Non-pigmented ciliary epithelial cell (primary cell): ENCODE data around the gene HLA-F.

ENCODE experiments used
- DNase-seq: peaks from one replicate; pipeline ENCODE4 v3.0.0-alpha.2; 2010; ENCODE audit warnings: low read depth

The HLA-F gene

DNA sequence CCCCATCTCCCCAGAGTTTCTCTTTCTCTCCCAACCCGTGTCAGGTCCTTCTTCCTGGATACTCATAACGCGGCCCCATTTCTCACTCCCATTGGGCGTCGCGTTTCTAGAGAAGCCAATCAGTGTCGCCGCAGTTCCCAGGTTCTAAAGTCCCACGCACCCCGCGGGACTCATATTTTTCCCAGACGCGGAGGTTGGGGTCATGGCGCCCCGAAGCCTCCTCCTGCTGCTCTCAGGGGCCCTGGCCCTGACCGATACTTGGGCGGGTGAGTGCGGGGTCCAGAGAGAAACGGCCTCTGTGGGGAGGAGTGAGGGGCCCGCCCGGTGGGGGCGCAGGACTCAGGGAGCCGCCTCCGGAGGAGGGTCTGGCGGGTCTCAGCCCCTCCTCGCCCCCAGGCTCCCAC lies at the start of gene HLA-F:
Gene HLA-F (plus strand): TSS at position 173 of the 404 bp plus-strand sequence. CDS start 30 bp downstream, at position 203.
- peak; percentile 14 for DNase-seq

DNA sequence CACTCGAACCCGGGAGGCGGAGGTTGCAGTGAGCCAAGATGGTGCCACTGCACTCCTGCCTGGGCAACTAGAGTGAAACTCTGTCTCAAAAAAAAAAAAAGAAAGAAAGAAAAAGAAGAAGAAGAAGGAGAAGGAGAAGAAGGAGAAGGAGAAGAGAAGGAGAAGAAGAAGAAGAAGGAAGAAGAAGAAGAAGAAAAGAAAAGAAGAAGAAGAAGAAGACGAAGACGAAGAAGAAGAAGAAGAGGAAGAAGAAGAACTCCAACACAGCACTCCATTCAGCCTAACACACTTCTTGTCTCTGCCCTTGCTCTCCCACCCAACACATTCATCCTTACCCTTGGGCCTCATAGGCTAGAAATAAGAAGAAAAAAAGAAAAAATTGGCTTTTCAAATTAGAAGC lies 49.2 kb upstream of the HLA-F start:
- DNase-seq, result no peak

DNA sequence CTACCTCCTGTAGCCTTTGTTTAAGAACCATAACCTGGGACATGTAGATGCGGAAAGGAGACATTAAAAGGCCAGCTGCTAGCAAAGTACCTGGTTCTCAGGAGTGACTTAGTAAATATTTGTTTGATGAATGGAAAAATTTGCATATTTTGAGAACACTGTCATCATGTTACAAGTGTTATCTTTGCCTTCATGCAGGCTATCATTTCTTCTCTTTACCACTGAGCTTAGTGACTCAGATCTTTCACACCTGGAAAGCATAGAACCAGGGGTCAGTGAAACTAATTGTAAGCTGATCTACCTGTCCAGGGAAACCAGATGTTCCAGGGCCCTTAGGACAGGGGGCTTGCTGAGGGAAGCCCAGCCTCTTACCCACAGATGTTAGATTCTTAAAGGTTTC lies 47.7 kb upstream of the HLA-F start:
- no peak for DNase-seq

DNA sequence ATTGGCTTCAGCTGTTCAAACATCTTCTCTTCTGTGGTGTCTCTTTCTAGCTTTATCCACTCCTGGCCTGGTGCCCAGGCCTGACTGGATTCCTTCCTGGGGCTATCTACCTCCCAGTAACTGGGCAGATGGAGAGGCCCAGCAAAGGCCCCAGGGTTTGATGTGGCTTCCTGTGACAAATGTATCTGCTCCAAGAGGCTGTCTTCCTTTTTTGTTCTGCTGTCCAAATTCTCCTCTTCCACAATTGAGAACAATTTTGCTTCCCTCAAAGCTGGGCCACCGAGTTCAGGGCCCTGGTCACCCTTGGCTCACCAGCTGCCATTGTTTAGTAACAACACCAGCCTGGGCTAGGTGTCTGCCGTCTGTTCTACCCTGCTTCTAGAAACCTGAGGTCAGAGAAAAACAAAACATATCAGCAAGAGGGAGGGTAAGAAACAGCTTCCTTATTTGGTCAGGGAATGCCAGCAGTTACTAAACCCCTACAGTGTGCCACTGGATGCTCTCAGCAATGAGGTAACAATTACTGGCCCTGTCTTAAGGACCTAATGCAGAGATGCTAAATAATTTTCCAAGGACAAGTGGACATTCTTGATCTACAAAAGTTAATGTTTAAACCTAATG lies 46.1 kb upstream of the HLA-F start:
- no peak for DNase-seq

DNA sequence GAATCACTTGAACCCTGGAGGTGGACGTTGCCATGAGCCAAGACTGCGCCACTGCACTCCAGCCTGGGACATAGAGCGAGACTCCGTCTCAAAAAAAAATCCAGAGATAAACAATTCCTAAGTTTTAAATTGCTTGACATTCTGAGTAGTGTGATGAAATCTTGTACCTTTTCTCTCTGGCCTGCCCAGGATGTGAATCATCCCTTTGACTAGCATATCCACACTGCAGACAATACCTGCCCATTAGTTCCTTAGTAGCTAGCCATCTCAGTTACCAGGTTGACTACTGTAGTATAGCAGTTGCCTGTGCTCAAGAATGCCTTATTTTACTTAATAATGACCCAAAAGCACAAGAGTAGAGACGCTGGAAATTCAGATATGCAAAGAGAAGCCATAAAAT lies 45.1 kb upstream of the HLA-F start:
- no peak for DNase-seq

DNA sequence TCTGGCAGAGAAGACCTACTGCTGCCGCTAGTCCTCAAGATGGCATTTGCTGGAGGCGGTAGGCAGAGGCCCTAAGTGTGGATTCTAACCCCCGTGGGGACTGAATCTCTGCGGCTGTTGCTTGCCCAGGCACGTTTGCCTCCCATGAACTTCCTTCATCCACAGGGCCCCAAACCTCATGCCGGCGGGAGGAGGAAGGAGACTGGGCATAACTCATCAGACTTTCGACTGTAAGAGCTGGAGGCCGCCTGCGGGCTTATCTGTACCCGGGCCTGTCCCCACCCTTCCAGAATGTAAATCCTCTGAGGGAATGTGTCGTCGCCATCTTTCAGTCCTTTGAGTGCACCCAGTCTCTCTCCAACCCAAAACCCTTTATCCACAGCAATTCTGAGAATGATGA lies 43.3 kb upstream of the HLA-F start:
- no peak for DNase-seq

DNA sequence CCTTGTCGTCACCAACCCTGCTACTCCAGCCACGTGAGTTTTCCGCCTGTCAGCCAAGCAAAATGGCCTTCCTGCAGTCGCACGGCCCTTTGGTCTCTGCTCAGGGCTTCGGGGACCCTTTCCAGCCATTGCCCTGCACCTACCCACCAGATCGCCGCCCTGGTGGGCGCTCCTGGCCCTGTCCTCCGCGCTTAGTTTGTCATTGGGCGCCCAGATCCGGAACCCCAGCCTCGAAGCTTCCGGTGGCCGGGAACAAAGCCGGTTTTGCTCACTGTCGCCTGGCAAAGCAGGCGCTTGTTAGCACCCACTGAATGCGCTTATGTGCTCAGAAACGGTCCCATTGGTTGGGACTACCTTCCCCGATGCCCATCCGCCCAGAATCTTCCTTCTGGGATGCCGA lies 42.8 kb upstream of the HLA-F start:
- DNase-seq, result no peak

DNA sequence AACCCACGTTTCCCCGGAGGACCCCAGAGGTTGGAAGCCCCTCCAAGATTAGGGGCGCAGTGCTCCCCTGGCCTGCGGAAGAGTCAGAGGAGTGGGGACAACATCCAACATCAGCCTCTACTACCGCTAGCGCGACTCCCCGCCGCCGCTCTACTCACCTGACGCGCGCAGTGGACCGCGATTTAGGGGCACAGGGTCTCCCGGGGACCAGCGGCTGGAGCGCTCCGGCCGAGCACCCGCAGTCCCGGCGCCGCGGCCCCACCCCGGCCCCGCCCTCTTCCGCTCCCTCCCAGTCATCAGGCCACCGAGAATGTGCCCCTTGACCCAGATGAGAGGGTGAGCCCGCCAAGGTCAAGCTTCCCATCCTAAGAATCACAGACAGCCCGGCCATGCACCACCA lies 42.3 kb upstream of the HLA-F start, which contains the start of gene ZFP57:
Gene ZFP57 (minus strand): TSS at position 249 of the 400 bp plus-strand sequence. CDS start 4,149 bp downstream, outside the sequence.
- DNase-seq, result no peak

DNA sequence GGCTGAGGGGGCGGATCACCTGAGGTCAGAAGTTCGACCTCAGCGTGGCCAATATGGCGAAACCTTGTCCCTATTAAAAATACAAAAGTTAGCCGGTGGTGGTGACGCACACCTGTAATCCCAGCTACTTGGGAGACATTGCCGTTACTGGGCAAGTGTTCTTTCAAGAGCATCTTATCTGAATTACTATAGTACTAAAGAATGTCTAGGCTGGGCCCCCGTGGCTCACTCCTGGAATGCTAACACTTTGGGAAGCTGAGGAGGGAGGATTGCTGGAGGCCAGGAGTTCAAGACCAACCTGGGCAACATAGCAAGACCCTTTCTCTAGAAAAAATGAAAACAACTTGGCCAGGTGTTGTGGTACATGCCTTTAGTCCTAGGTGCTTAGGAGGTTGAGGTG lies 41.4 kb upstream of the HLA-F start:
- DNase-seq, result no peak

DNA sequence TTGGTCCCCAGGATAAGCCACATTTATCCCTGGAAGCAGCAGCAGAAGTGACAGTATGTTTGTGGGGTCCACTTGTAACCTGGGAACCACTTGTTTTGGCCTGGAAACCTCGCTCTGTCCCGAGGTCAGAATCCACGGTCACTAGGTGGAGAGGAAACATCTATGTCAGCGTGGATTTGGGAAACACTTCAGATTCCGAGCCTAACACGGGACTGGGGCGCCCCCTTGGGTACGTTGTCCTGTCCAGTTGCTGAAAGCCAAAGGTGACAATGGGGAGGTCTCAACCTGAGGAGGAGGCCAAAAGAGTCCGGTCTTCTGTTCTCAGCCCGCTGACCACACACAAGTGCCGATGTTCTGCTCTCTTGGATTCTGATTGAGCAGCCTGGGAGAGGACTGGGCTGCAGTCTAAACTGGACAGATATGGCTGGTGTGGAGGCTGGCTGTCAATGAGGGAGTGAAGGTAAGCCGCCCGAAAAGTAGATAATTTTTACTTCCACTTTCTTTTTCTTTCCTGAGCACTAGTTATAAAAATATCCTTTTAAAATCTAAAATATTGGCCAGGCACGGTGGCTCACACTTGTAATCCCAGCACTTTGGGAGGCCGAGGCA lies 37.4 kb upstream of the HLA-F start:
- no peak for DNase-seq

DNA sequence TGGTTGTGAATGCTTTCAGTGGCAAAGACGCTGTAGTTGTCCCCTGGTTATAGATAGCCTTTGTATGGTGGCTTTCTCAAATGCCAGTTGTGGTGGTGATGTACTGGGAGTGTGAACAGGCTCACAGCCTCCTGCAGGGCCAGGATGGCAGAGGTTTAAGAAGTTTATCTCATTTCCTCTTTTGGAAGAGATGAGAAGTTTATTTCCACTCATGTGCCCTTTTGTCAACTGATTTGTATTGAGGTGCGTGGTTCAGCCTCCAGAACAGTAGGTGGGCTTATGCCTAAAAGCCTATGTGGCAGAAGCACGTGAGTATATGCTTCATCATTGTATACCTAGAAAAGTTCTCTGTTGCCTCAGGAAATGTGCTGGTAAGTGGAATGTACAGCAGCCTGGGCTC lies 28.6 kb upstream of the HLA-F start:
- DNase-seq, result no peak

DNA sequence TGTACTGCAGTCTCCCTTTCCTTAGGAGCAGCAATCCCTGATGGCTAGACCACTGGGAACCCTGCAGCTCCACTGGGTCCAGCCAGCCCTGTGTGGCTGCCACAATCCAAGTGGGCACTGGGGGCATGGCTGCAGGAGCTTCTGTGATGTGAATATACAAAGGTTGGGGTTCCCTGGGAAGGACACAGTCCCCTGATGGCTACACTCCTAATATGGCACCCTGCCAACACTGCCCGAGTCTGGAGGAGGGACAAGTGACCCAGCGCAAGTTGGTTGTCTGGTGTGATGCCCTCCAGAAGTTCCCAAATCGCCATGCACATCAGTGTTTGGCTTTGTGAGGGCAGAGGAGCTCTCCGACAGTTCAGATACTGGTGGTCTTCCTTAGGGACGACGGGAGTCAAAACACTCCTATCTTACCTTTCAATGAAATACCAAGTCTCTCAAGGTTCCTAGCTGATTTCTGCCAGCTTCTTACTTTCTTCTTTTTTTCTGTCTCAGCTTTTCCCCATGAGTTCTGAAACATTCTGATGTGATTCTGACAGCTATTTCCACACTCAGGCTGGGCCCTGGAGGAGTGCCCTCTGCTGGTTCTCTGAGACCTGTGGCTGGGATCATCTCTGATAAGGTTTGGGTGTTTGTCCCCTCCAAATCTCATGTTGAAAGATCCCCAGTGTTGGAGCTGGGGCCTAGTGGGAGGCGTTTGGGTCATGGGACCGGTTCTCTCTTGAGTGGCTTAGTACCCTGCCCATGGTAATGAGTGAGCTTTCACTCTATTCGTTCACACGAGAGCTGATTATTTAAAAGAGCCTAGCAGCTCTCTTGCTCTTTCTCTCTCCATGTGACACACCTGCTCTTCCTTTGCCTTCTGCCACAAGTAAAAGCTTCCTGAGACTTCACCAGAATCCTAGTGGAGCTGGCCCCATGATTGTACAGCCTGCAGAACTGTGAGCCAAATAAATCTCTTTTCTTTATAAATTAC lies 26.8 kb upstream of the HLA-F start:
- DNase-seq, result no peak

DNA sequence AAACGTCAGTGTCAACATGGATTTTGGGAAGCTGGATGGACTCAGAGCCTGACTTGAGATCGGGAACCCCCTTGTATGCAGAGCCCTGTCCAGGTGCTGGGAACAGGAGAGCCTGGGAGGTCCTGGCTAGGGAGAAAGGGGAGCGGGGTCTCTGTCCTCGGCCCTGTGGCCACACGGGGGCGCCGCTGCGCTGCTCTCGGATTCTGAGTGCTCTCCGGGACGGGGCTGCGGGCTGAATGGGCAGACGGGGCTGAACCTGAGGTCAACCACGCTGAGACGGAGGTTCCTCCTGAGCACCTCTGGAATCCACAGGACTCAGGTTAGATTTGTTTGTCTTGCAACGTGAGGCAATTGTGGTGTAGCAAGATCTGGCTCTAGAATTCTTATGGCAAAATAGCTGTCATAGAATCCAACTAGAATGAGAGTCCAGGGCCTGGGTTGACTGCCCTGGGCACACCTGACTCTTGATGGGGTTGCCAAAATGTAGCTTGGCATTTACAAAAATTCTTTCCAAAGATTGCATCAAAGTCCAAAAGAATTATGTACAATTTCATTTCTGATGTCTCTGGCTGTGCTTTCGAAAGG lies 20.6 kb upstream of the HLA-F start:
- DNase-seq, result no peak

DNA sequence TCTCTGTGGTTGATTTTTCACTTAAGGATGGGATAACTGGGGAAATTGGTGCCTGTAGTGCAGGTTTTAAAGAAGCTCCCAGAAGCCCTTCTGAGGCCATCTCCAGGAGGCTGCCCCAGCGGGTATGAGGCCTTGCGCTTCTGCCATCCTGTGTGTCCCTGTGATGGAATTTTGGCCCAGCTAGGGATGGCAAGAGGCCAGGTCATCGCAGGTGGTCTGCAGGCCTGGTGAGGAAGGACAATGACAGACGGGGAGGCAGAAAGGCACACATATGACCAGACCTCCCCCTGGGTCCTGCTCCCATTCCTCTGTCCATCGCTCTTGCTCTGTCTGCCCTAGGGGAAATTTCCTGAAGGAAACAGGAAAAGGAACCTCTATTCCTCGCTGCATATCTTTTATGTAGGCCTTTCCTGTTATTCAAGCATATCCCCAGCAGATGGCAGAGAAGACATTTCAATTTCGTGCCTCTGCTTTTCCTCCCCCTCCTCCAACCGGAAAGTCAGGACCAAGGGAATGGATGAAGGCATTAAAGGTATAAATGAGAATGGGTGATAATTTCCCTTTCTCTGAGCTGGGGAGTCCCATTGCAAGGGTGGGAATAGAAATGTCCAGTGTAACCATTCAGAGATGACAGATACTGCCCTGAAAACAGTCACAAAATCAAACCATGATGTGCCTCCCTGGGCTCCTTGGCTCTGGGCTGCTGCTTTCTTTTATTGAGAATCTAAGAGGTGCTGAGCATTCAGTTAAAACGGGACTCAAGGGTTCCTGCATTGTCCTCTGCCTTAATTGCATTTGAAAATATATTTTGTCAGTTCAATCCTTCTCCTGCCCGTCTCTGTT lies 17.6 kb upstream of the HLA-F start:
- DNase-seq, result no peak

DNA sequence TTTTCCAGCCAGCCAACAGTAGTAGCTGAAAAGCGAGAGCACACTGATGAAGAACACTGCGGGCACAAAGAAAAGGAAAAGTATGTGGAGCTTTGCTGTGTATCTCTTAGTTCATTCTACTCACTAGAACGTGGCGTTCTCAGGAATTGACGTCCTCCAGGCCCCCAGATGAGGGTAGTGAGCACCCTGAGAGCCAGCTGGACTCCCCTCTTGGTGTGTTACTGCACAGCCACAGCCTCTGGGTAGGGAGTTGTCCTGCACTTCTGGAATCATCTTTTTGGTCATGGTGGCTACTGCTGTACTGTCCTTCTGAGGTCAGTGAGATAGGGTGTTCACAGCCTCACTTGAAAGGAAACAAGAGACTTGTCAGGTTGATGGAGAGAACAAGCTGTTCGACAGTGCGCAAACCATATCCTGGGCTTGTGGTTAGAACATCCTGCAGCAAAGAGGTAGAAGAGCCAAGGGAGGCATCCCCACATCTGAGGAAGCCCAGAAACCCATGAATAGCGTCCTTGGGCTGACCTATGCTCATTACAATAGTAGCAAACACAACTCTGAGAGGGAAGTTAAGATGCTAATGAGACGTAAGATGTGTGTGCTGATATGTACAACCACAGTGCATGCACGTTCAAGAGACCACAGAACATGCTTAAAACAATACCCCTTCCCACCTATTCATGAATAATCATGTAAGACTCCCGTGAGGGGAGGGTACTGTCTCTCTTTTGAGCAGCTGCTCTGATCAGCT lies 14.6 kb upstream of the HLA-F start:
- DNase-seq, result no peak

DNA sequence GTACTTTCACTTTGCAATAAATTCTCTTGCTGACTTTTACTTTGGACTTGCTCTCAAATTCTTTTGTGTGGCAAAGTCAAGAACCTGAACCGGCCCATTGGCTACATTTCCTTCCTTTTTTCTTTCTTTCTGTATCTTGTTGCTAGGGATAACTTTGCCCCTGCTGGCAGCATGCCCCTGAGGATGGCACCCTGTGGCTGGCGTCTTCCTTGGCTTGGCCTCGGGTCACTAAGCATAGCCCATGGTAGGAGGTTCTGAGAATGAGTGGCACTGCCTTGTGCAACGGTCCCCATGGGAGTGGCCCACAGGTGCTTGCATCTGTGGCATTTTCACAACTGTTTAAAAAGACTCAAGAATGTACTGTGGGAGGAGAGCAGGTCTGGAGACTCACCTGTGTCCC lies 14.0 kb upstream of the HLA-F start:
- no peak for DNase-seq

DNA sequence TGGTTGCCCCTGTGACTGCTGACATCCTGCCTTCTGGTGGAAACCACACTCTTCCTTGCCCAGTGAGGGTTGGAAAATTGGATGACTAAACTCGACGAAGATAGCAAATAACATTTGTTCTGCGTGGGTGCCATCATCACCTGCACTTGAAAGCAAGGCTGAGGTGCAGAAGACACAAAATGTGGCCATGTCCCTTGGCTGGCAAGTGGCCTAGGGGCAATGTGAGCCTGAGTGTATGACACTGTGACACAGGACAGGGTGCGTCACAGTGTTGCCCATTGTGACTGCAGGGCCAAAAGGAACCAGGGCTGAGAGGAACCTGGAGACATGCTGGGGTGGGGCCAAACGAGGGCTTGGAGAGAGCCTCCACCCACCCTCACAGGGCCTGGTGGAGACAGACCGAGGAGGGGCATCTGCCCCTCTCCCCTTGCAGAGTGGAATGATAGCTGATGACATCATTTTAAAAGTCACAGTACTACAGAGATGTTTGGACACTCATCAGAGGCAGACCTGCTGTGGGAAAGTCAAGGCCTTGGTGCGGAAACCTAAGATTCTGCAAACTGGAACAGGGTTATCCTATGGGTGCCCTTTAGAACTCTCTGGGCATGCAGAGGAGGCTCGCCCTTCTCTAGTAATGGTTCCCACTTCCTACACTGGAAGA lies 12.8 kb upstream of the HLA-F start:
- no peak for DNase-seq

DNA sequence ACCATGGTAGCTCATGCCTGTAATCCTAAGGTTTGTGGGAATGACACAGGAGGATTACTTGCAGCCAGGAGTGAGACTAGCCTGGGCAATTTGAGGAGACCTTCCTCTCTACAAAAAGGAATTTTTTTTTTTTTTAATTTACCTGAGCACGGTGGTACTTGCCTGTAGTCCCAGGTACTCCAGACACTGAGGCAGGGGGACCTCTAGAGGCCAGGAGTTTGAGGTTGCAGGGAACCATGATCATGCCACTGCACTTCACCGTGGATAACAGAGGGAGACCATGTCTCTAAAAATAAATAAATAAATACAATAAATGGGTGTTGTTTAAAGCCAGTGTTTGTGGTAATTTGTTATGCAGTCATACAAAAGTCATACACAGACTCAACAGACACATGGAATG lies 2.4 kb upstream of the HLA-F start:
- no peak for DNase-seq

DNA sequence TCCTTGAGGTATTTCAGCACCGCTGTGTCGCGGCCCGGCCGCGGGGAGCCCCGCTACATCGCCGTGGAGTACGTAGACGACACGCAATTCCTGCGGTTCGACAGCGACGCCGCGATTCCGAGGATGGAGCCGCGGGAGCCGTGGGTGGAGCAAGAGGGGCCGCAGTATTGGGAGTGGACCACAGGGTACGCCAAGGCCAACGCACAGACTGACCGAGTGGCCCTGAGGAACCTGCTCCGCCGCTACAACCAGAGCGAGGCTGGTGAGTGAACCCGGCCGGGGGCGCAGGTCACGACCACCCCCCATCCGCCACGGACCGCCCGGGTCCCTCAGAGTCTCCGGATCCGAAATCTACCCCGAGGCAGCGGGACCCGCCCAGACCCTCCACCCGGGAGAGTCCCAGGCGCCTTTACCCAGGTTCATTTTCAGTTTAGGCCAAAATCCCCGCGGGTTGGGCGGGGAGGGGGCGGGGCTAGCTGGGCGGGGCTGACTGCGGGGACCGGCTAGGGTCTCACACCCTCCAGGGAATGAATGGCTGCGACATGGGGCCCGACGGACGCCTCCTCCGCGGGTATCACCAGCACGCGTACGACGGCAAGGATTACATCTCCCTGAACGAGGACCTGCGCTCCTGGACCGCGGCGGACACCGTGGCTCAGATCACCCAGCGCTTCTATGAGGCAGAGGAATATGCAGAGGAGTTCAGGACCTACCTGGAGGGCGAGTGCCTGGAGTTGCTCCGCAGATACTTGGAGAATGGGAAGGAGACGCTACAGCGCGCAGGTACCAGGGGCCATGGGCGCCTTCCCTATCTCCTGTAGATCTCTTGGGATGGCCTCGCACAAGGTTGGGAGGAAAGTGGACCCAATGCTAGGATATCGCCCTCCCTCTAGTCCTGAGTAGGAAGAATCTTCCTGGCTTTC lies 693 bp downstream of the HLA-F start:
- no peak for DNase-seq
